ENCODE results near the gene GINM1.

Gene GINM1, protein sequence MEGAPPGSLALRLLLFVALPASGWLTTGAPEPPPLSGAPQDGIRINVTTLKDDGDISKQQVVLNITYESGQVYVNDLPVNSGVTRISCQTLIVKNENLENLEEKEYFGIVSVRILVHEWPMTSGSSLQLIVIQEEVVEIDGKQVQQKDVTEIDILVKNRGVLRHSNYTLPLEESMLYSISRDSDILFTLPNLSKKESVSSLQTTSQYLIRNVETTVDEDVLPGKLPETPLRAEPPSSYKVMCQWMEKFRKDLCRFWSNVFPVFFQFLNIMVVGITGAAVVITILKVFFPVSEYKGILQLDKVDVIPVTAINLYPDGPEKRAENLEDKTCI

DNA sequence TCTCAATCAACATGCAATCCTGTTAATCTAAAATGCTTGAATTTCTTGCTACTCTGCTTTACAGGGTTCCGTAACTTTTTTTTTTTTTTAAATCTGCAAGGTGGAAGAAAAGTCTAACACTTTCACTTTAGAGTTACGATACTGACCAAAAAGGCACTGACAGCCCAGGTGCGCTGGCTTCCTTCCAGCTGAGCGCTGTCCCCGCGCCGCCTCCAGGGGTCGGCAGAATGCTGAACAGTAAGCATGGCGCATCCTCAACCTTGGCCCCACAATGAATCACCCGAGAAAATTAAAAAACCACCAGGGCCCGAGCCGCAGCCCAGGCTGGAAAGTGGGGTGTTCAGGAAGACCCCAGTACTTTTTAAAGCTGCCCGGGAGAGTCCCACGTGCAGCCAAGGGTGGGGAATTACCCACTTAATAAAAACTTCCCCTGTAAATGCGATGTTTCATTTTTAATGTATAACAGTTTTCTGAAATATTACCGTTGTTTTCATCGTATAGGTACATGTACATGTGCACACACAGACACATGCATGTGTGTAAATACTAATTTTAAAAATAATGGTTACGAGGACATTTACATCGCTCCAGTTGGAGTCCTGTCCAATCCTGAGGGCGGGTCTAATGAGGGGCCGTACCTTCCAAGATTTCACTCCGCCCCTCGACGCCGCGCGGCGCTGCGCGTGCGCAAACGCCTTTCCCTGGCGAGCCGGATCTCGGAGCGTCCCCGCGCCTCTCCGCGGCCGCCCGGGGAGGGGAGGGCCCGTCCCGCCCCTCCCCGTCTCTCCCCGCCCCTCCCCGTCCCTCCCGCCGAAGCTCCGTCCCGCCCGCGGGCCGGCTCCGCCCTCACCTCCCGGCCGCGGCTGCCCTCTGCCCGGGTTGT is at the start of gene GINM1:
Gene GINM1 (plus strand): TSS at position 849 of the 883 bp plus-strand sequence. CDS start 40 bp downstream, outside the sequence.
- peak; percentile 98 for DNase-seq

DNA sequence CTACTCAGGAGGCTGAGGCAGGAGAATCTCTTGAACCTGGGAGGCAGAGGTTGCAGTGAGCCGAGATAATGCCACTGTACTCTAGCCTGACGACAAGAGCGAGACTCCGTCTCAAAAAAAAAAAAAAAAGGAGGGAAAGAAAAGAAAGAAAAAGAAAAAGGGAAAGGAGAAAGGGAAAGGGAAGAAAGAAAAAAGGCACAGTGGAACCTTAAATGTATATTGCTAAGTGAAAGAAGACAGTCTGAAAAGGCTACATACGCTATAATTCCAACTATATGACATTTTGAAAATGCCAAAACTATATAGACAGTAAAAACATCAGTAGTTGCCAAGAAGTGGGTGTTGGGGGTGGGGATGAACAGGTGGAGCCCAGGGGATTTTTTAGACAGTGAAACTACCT is 36.5 kb upstream of the GINM1 start:
- DNase-seq = no peak

DNA sequence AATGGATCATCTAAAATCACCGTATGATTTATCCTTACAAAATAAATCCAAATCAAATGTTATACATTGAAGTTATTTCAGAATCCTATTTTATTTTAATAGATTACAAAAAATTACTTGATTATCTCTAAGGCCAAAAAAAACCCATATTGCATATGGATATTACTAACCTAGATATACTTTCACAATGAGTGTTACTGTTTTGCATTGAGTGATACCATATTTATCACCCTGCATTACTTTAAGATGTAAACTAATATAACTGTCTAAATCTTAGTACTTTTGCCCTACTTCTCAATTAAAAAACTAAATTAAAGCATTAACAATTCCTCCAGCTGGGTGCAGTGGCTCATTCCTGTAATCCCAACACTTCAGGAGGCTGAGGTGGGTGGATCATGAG is 31.4 kb upstream of the GINM1 start:
- DNase-seq = no peak

DNA sequence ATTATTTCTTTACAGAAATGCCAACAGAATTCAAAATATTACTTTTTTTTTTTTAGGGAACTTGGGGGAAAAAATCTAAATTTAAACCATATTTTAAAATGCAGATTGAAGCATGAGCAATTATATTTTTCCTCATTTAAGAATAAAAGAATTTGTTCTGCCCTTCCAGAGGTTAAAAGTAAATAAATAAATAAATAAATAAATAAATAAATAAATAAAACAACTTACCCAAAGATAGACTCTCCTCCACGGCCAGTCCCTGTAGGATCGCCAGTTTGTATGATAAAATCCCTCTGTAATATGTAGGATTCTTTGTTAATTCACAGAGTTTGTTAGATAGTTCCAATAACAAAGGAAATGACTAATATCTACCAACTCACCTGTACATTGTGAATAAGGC is 25.0 kb upstream of the GINM1 start:
- no peak for DNase-seq

DNA sequence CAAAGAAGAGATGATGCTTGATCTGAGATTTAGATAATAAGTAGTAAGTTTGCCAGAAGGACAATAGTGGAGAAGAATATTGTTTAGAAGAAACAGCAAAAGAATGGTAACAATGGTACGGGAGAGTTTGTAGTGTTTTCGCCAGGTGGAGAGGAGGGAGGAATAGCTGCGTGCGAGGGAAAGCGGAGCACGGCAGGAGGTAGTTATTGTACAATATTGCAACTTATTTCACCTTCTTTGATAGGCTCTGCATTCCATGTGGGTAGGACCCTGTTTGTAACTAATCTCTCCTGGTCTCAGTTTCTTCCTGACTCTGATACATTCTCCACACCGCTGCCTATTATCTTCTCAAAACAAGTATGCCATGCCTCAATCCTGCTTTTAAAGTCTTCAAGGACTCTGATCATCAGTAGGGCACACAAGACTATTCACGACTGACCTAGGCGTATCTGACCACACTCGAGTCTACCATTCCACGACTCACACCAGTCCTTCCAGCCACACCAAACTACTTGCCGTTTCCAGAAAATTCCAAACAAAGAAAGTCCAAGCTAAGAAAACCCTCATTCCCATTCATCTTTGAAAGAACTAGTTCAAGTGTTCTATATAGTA is 21.4 kb upstream of the GINM1 start:
- no peak for DNase-seq

DNA sequence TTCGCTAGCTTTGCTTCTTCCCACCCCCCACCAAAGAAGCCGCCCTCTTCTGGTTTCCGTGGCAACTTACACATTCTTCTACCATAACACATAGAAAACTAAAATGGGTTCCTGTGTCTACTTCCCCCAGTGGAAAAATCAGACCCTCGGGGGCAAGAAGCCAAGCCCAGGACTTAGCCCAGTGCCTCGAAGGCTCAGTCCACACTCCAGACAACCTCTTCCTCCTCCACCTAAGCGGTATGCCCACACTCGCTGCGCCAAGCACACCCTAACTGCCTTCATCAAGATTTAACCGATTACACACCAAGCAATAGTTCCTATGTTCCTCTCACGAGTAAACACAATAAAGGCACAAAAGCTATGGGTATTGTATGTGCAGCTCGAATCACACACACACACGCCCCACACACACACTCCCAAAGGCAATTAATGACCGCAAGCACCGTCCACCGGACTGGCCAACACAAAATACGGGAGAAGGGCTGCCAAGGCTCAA is 20.9 kb upstream of the GINM1 start:
- peak; percentile 85 for DNase-seq

DNA sequence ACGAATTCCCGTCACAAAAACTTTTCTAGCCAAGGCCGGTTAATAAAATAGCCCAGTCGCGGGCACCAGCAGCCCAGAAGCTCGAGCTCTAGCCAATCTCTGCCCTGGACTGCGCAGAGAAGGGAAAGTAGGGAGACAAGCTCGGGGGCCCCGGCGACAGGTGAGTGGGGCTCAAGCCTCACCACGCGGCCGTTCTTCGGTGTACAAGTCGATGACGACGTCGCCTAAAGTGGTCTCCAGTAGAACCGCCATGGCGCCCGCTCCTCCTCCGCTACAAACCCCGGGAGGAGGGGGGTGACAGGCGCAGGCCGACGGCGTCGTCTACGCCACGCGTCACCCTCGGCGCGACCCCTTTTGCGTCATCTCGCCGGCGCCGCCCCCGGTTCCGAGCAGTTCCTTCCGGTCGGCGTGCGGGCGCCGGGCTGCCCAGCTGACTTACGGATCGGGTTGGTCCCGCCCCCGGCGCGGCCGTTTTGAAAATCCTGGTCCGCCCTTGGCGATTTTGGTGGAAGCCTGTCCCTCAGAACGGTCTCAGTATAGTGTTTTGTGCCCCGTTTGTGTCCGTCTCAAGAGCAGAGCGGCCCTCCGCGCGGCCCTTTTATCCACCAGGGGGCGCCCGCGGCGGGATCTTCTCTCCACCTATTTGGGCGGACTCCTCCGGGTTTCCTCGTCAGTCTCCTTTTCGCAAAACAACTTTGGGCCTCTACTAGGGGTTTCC is 20.3 kb upstream of the GINM1 start, which contains the start of gene PPIL4:
Gene PPIL4 (minus strand): TSS at position 290 of the 718 bp plus-strand sequence. CDS start 38 bp downstream, at position 252.
- DNase-seq = peak; percentile 99

DNA sequence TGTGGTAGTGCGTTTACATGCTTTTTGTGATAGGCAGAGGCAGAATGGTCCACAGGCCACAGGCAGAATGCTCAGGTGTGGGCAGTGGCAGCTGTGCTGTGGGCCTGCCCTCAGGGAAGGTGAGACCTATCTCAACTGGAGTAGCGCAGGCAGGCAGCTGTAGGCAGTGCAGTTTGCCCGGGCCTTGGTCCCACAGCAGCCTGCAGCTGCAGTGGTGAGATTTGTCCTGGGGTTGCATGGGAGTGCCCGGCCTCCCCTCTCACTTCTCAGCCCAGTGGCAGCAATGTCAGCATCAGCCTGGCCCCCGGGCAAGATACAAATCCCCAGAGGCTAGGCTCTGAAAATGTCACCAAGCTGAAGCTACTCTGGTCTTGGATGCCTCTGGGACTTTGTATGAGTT is 14.3 kb upstream of the GINM1 start:
- DNase-seq = no peak

DNA sequence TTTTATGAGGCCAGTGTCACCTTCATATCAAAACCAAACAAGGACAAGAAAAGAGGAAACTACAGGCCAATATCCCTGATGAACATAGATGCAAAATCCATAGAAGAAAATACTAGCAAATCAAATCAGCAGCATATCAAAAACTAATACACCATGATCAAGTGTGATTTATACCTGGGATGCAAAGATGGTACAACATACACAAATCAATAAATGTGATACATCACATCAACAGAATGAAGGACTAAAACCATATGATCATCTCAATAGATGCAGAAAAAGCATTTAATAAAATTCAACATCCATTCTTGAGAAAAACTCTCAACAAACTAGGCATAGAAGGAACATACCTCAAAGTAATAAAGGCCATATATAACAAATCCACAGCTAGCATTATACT is 8.1 kb upstream of the GINM1 start:
- no peak for DNase-seq

DNA sequence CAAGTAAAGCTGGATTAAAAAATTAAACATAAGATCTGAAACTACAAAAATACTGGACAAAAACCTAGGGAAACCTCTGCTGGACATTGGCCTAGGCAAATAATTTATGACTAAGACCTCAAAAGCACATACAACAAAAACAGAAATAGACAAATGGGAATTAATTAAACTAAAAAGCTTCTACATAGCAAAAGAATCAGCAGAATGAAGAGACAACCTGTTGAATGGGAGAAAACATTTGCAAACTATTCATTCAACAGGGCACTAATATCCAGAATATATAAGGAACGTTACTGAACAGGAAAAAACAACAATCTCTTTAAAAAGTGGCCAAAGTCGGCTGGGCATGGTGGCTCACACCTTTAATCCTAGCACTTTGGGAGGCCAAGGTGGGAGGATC is 6.8 kb upstream of the GINM1 start:
- no peak for DNase-seq

DNA sequence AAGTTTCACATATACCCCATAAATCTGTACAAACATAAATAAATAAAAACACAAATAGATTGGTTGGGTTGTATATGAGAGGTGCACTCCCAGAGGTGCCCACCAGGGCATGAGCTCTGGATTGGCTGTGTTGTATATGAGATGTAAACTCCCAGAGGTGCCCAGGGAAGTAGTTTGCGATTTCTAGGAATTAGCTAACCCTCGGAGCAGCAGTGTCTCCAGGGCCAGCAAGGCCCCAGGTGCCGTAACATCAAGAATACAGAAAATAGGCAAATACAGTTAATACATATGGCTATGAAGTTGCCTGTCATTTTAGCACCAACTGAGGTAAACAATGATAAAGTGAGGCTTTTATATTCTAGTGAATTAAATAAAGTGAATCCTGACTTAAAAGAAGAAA is 5.4 kb upstream of the GINM1 start:
- DNase-seq = peak; percentile 69

DNA sequence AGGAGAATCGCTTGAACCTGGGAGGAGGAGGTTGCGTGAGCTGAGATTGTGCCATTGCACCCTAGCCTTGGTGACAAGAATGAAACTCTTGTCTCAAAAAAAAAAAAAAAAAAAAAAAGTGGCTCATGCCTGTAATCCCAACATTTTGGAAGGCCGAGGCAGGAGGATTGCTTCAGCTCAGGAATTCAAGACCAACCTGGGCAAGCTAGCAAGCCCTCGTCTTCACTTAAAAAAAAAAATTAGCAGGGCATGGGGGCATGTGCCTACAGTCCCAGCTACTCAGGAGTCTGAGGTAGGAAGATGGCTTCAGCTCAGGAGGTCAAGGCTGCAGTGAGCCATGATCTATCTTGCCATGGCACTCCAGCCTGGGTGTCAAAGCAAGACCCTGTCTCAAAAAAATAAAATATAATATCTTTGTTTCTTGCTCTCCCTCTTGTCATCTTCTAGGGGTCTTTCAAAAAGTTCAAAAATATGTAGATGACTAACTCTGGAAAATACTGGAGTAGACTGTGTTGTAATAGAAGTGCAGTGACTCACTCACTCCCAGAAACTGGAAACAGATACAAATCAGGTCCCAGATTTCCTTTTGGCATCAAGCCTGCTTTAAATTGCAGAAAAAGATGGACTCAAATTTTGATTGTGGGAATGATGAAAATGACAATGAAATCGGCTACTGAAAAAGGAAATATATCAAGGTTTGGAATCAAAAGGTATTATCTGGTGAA is 2.8 kb upstream of the GINM1 start:
- no peak for DNase-seq

DNA sequence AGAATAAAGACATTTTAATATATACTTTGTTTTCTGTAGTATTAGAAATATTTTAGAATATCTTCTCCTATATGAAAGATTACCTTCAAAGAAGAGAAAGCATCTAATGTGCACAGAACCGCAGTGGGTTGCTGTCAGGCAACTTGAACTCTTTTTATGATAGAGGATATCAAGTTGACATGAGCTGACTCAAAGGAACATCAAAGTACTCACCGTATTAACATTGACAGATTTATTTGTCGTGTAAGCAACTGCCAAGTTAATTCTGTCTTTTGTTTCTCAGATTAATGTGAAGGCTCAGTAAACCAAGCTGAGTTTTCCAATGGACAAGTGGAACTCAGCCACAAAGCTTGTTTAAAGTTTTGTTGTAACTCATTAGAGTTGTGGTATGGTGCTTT is 2.2 kb upstream of the GINM1 start:
- no peak for DNase-seq

DNA sequence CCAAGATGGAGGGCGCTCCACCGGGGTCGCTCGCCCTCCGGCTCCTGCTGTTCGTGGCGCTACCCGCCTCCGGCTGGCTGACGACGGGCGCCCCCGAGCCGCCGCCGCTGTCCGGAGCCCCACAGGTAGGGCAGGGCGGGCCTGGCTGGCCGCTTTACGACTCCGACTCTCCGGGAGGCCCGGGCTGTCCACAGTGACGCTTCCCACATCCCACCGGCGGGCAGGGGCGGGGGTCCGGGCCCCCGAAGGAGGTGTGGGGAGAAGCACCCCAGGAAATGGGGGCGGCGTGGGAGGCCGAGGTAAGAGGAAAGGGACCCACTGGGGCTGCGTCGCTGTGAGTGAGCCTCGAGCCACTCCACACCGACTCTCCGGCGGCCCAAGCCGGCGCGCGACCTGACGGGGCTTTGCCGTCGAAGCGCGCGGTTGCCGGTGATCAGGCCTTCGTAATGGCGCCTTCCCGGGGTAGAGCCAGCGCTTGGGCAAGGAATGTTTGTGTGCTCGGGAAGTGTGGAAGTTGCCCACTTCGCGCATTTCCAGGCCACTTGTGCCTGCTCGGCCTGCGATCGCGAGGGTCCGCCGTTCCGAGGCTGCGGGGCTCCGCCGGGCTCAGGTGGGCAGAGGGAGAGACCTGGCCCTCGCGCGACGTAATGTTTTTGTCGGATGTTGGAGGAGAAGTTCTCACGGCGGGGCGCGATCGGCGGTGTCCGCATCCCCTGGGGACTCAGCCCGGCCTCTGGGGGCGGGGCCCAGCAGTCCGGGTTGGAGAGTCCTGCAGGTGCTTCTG is 427 bp downstream of the GINM1 start:
- peak; percentile 85 for DNase-seq

DNA sequence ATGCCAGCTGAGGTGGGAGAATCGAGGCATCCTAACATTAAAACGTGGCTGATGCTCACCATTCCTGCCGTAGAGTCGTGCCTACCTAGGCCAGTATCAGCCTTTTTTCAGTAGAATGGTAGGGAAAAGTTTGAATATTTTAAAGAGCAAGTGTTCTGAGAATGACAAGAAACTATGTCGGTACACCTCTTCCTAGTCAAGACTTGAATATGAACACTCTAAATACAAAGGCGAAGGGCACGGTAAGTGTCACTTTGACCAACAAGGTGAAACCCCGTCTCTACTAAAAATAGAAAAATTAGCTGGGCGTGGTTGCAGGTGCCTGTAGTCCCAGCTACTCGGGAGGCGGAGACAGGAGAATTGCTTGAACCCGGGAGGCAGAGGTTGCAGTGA is 1.0 kb downstream of the GINM1 start:
- no peak for DNase-seq

DNA sequence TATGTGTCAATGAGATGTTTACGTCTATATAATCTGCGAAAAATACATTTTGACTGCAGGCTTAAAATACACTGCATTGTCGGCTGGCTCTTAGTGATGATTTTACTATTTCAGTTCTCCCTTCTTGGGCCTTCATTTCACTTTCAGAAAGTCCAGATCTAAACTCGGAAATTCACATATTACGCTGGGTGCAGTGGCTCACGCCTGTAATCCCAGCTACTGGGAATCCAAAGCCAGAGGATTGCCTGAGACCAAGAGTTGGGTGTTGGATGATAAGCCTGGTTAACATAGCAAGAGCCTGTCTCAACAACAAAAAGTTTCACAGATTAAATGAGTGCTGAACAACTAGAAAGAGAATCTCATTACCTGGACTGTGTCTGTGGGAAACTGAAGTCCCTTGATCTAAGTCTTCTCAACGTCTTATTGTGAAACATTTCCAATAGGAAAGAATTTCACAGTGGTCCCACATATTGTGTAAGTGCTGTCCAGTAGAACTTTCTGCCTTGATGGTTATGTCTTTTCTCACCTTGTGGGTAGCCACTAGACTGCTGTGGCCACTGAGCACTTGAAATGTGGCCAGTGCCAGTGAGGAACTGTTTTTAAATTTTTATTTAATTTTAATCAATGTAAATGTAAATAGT is 1.9 kb downstream of the GINM1 start:
- DNase-seq = no peak

DNA sequence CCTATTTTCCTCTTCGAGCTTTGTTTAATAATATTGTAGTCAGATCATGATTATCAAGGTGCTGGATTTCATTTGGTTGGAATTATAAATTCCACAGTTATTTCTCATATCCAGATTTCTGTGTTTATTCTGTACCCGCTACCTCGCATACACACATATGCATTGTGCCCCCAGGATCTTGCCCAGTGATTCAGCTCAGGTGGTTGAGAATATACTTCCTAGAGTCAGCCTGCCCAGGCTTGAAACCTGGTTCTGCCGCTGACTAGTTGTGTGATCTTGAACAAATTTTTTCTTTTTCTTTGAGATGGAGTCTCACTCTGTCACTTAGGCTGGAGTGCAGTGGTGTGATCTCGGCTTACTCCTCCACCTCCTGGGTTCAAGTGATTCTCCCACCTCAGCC is 14.7 kb downstream of the GINM1 start:
- DNase-seq = no peak

DNA sequence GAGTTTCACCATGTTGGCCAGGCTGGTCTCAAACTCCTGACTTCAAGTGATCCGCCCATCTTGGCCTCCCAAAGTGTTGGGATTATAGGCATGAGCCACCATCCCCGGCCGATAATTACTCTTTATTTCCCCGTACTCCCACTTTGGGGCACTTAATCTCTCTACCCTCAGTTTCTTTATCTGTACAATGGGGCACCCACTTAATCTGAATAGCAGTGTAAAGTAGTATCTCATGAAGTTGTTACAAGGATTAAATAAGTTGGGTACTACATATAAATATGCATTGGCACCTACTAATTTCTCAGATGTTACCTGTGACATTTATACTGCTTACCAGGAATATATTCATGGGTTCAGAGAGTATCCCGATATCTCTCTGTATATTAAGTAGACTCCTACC is 15.2 kb downstream of the GINM1 start:
- no peak for DNase-seq

DNA sequence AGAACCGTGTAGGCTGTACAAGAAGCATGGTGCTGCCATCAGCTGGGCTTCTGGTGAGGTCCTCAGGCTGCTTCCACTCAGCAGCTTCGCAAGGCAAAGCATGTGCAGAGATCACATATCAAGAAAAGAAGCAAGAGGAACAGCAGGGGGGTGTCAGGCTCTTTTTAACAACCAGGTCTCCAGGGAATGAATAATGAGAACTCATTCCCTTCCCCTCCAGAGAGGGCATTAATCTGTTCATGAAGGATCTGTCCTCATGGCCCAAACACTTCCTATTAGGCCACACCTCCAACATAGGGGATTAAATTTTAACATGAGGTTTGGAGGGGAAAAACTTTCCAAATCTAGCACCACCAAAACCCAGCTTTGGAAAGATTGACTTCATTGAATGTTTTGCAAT is 20.0 kb downstream of the GINM1 start:
- no peak for DNase-seq

DNA sequence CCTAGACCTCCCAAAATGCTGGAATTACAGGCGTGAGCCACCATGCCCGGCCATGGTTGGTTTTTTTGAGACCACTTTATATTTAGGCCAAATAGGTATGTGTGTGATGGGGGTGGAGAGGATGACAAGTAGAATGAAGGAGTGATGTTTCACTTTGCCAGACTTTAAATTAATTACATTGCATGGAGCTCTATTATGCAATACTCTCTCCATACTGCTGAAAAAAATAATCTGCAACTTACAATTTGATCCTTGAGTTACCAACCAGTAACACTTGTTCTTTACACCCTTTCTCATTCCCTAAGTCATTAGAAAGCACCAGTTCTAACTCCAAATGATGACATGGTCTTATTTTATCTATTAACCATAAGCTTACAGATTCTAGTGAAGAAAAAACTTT is 26.8 kb downstream of the GINM1 start:
- DNase-seq = no peak

DNA sequence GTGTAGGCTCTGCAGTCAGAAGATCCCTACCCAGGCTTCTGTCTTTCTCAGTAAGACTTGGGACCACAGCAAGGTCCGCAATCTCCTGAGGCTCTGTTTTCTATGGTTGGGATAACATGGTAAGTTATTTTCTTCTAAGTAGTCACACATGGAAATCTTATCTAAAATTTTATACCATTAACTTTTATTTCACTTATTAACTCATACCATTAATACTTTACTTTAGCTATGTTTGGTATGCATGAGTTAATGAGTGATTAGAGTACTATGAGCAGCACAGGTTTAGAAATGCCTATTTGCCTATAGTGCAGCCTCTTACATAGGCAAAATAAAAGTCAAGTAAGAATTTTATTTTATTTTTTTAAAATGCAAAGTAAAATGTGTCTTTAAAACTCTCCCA is 27.2 kb downstream of the GINM1 start:
- DNase-seq = no peak
